WTC11 (cell line): ENCODE data around the gene KLC4.

ENCODE experiments used
- CTCF ChIP-seq: fragments of 200-600 bp; IDR thresholded peaks from 2 replicates; pipeline ENCODE4 v1.8.0; 2022; ENCODE audit warnings: antibody characterized with exemption
- NFATC4 ChIP-seq: fragments of 250-450 bp; sonication (Bioruptor Pico); IDR thresholded peaks from 2 replicates; pipeline ENCODE4 v1.9.0; 2021; ENCODE audit warnings: mild to moderate bottlenecking
- RELA ChIP-seq: sonication (generic); formaldehyde crosslinking; IDR thresholded peaks from 2 replicates; pipeline ENCODE4 v1.8.1; 2022; ENCODE audit warnings: missing genetic modification reagents, mild to moderate bottlenecking, borderline replicate concordance
- TF ChIP-seq, protein P1 (sequence below): sonication (generic); formaldehyde crosslinking; IDR thresholded peaks from 2 replicates; pipeline ENCODE4 v1.8.0; 2022; ENCODE audit warnings: missing genetic modification reagents

DNA sequence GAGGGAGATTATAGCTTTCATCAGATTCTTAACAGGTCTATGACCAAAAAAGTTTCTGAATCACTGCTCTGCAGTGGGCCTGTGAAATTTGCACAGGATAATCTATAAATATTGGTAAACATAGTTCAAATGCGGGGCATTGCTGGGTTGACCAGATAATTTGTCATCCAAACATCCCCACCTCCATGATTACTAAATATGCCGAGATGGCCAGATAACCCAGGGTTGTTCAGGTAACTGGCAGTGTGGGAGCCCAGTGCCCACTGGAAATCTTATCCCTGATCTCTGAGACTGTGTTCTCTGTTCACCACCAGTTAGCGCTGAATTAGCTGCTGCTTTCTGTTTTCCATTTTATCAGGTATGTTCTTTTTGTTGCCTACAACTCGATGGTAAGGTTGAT, 38.1 kb downstream of the KLC4 start:
- TF ChIP-seq NFATC4 (CRISPR knock-in tag) (no peak), CTCF (no peak), RELA (CRISPR knock-in tag) (no peak)
- TF ChIP-seq, protein P1, sequence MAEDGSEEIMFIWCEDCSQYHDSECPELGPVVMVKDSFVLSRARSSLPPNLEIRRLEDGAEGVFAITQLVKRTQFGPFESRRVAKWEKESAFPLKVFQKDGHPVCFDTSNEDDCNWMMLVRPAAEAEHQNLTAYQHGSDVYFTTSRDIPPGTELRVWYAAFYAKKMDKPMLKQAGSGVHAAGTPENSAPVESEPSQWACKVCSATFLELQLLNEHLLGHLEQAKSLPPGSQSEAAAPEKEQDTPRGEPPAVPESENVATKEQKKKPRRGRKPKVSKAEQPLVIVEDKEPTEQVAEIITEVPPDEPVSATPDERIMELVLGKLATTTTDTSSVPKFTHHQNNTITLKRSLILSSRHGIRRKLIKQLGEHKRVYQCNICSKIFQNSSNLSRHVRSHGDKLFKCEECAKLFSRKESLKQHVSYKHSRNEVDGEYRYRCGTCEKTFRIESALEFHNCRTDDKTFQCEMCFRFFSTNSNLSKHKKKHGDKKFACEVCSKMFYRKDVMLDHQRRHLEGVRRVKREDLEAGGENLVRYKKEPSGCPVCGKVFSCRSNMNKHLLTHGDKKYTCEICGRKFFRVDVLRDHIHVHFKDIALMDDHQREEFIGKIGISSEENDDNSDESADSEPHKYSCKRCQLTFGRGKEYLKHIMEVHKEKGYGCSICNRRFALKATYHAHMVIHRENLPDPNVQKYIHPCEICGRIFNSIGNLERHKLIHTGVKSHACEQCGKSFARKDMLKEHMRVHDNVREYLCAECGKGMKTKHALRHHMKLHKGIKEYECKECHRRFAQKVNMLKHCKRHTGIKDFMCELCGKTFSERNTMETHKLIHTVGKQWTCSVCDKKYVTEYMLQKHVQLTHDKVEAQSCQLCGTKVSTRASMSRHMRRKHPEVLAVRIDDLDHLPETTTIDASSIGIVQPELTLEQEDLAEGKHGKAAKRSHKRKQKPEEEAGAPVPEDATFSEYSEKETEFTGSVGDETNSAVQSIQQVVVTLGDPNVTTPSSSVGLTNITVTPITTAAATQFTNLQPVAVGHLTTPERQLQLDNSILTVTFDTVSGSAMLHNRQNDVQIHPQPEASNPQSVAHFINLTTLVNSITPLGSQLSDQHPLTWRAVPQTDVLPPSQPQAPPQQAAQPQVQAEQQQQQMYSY (CRISPR knock-in tag): no peak
